Heart right ventricle (tissue), 16 donors: ENCODE data around the gene TMSB10. TPM values are rescaled to one million over a fixed set of nuclear protein-coding genes. Genes with fewer than 3 reads are reported as not detected.

Source experiments
- ATAC-seq, 8 donors: fragments of 200-7000 bp; cut with Tn5 transposase; one replicate each; pipeline ENCODE4 v1.9.1; 2020; ENCODE audit warnings: mild to moderate bottlenecking in 8 of 8, moderate library complexity in 8 of 8, moderate number of reproducible peaks in 1 of 8
- DNase-seq, 2 donors: peaks; one replicate each; pipeline ENCODE4 v3.0.0-alpha.2; 2020
- H3K27ac ChIP-seq, 10 donors: fragments of 200-600 bp; sonication (generic) in 2 of 10; one replicate each; pipeline versions ENCODE4 v1.5.0 to v1.8.0; 2020 to 2022; ENCODE audit warnings: mild to moderate bottlenecking in 3 of 10
- H3K27me3 ChIP-seq, 7 donors: fragments of 200-600 bp; one replicate each; pipeline ENCODE4 v1.8.0; 2021 to 2022; ENCODE audit warnings: mild to moderate bottlenecking in 2 of 7
- H3K36me3 ChIP-seq, 9 donors: fragments of 200-600 bp; sonication (generic) in 1 of 9; one replicate each; pipeline versions ENCODE4 v1.5.0 to v1.8.0; 2020 to 2022; ENCODE audit warnings: mild to moderate bottlenecking in 2 of 9
- H3K4me1 ChIP-seq, 9 donors: fragments of 200-600 bp; sonication (generic) in 1 of 9; one replicate each; pipeline versions ENCODE4 v1.5.0 to v1.8.0; 2020 to 2022; ENCODE audit warnings: mild to moderate bottlenecking in 4 of 9
- H3K4me3 ChIP-seq, 10 donors: fragments of 200-600 bp; sonication (generic) in 2 of 10; one replicate each; pipeline versions ENCODE4 v1.5.0 to v1.8.0; 2020 to 2022; ENCODE audit warnings: mild to moderate bottlenecking in 7 of 10, moderate library complexity in 2 of 10
- H3K9me3 ChIP-seq, 11 donors: fragments of 200-600 bp in 10 of 11; sonication (generic) in 2 of 11; one replicate each; pipeline versions ENCODE4 v1.5.0 to v1.8.0; 2013 to 2022; ENCODE audit warnings: mild to moderate bottlenecking in 2 of 11, control low read depth in 1 of 11, moderate library complexity in 1 of 11
- CTCF ChIP-seq, 9 donors: fragments of 200-600 bp; sonication (generic) in 2 of 9; IDR thresholded peaks; one replicate each; pipeline versions ENCODE4 v1.5.0 to v1.8.0; 2021 to 2022; ENCODE audit warnings: antibody characterized with exemption in 9 of 9, mild to moderate bottlenecking in 5 of 9, moderate library complexity in 1 of 9
- WGBS, 2 donors: extraction: QIAGEN DNeasy Blood & Tissue Kit; methylation state at CpG; one replicate each; pipeline ENCODE4 v1.1.7; 2013; ENCODE audit warnings: inconsistent platforms in 1 of 2; 5-methylcytosine and 5-hydroxymethylcytosine counted together
- intact Hi-C, 10 donors: fragments of 100-400 bp; cut with DNase I; formaldehyde crosslinking; loops; one replicate each; pipeline versions ENCODE4 v1.11.1 to v1.14.2; 2022
- polyA plus RNA-seq, 2 donors: library from polyadenylated mRNA; stranded (reverse); fragments of 200-250 nt; gene quantifications; one replicate each; pipeline ENCODE4 v1.2.3, GENCODE V29; 2013
- total RNA-seq, 10 donors: library from RNA; stranded (reverse); fragmentation: NEBNext Ultra II Directional in 3 of 10; extraction: Animal tissue kit (Norgen Biotek cat#: 25700) in 3 of 10; gene quantifications; one replicate each; pipeline versions ENCODE4 v1.2.1 to v1.2.4, GENCODE V29; 2021 to 2023
- donor health status: Arrhythmogenic right ventricular cardiomyopathy.
- donor health status: ischemic (EF 13 %, LVEDD 7.1; RV severe dilation, severe dysfunction).
- donor health status: healthy with polysubstance abuse.
- donor health status: DM: no; HTN: yes; CAD: no.
- donor health status: DM: no; HTN: no; CAD: no.
- donor health status: ischemic (EF 25% LVEDD 6.9; RV normal size, moderate dysfunction).
- donor health status: ischemic (EF 25% LVEDD 5.7; RV mildly dilated, moderate dysfunction).
- donor health status: healthy.
- donor health status: DM: yes; HTN: yes; CAD: no.
- donor health status: Ischemic cardiomyopathy.
- donor health status: ischemic (EF 35%, LVEDD 5.7; RV mildly dilated, moderate dysfunction).
- donor health status: nonischemic (EF 11% LVEDD 7.7; RV severe dilation, severe dysfunction).
- donor health status: DM: yes; HTN: yes; CAD: no.
- donor health status: PGD.
- donor health status: ischemic (EF 29% LVEDD 5.4; RV normal size, mild dysfunction).
- donor health status: nonischemic (EF 23%, LVEDD 6.1; RV moderate dilation, normal function).

The TMSB10 gene
- total and polyA plus RNA-seq, 12 donors, result 217 to 2,308 (median 343) TPM

- no peak overlapping the region for H3K27ac ChIP-seq
- intact Hi-C loops, result loop anchor here in 8 of 10 donors (5.0 to 10.0 kb wide), 4 partner anchors 48 to 387 kb away; no protein-coding TSS in a partner anchor
- peak overlapping the region in 9 of 10 donors; percentile 44 to 69 (median 56) for H3K4me3 ChIP-seq
- DNase-seq (no peak), ATAC-seq (peak in 2 of 8 donors; percentile 5 to 8)
- WGBS, 2 donors, result 7 to 8% methylated on average over 45 of the region's 45 CpGs
- H3K4me1 ChIP-seq, result peaks cover 8 to 30% (median 20%) of the 10 kb centered on the region in 9 donors
- no peaks in the 10 kb centered on the region for H3K36me3 ChIP-seq
- peaks cover 5 to 55% (median 26%) of the 10 kb centered on the region in 7 donors for H3K27me3 ChIP-seq
- no peak for TF ChIP-seq CTCF (IDR thresholded peaks at IDR 0.05)
- H3K9me3 ChIP-seq, result no peaks in the 10 kb centered on the region
Observed at GRCh38 chr2:84879584-84880394, 25.7 kb upstream of the TMSB10 start.

GRCh38 chr2:84880395-84880644 lies 25.1 kb upstream of the TMSB10 start:
- H3K4me3 ChIP-seq, result peak overlapping the region; percentile 27 to 69 (median 55)
- H3K27ac ChIP-seq, result peak overlapping the region in 1 of 10 donors; percentile 71
- peaks cover 5 to 55% (median 26%) of the 10 kb centered on the region in 7 donors for H3K27me3 ChIP-seq
- H3K4me1 ChIP-seq, result peaks cover 8 to 30% (median 20%) of the 10 kb centered on the region in 9 donors
- ATAC-seq, result no peak
- no peaks in the 10 kb centered on the region for H3K36me3 ChIP-seq
- no peaks in the 10 kb centered on the region for H3K9me3 ChIP-seq
- no peak for DNase-seq
- 1% methylated on average over 8 of the region's 8 CpGs for WGBS, 2 donors
- intact Hi-C loops, result loop anchor here in 7 of 10 donors (5.0 to 10.0 kb wide), 3 partner anchors 47 to 386 kb away; no protein-coding TSS in a partner anchor
- TF ChIP-seq CTCF (IDR thresholded peaks at IDR 0.05), result no peak

GRCh38 chr2:84880645-84881521 lies 24.6 kb upstream of the TMSB10 start, which contains the start of gene TRABD2A:
Gene TRABD2A, minus strand, starts transcription at chr2:84881084. Its CDS starts 45 bp downstream, at chr2:84881039.
- H3K9me3 ChIP-seq, result no peaks in the 10 kb centered on the region
- TF ChIP-seq CTCF (IDR thresholded peaks at IDR 0.05), result no peak
- DNase-seq (no peak), ATAC-seq (peak; percentile 23 to 61 (median 30))
- intact Hi-C loops, result loop anchor here in 7 of 10 donors (5.0 to 10.0 kb wide), 3 partner anchors 46 to 386 kb away; no protein-coding TSS in a partner anchor
- peaks cover 8 to 30% (median 20%) of the 10 kb centered on the region in 9 donors for H3K4me1 ChIP-seq
- peaks cover 5 to 55% (median 26%) of the 10 kb centered on the region in 7 donors for H3K27me3 ChIP-seq
- 1% methylated on average over 63 to 77 of the region's 77 CpGs for WGBS, 2 donors
- H3K4me3 ChIP-seq, result peak within 1 kb of the TSS; percentile 27 to 69 (median 55)
- H3K36me3 ChIP-seq, result no peaks in the 10 kb centered on the region
- H3K27ac ChIP-seq, result peak within 1 kb of the TSS in 1 of 10 donors; percentile 71
